Muscle layer of colon (tissue), 2 donors: ENCODE data around the gene TSPYL6.
"Not testable (repeated sequence)": the region's sequence is repeated elsewhere in the genome, so short reads cannot be mapped to it uniquely, and the experiment has no call there.

Experiments used
- H3K27ac ChIP-seq: one replicate; pipeline ENCODE4 v1.7.0; 2013; ENCODE audit warnings: low read depth, mild to moderate bottlenecking, low read length, moderate library complexity
- H3K27me3 ChIP-seq, 2 donors: one replicate each; pipeline ENCODE4 v1.7.0; 2013; ENCODE audit warnings: low read length in 2 of 2, mild to moderate bottlenecking in 2 of 2; ENCODE audit not compliant: insufficient read depth in 2 of 2, control insufficient read depth in 1 of 2
- H3K36me3 ChIP-seq: one replicate; pipeline ENCODE4 v1.7.0; 2013; ENCODE audit warnings: mild to moderate bottlenecking, low read length; ENCODE audit not compliant: insufficient read depth
- H3K4me1 ChIP-seq: one replicate; pipeline ENCODE4 v1.7.0; 2013; ENCODE audit warnings: mild to moderate bottlenecking, low read length; ENCODE audit not compliant: insufficient read depth
- H3K4me3 ChIP-seq, 2 donors: one replicate each; pipeline ENCODE4 v1.7.0; 2013; ENCODE audit warnings: low read length in 2 of 2, low read depth in 1 of 2, mild to moderate bottlenecking in 1 of 2, moderate library complexity in 1 of 2
- H3K9ac ChIP-seq: one replicate; pipeline ENCODE4 v1.7.0; 2013; ENCODE audit warnings: low read length
- H3K9me3 ChIP-seq: one replicate; pipeline ENCODE4 v1.7.0; 2013; ENCODE audit warnings: mild to moderate bottlenecking, low read length
- donor health status: abdominal sarcoma.
- donor health status: Adenocarcinoma of cecum.

Gene TSPYL6

DNA sequence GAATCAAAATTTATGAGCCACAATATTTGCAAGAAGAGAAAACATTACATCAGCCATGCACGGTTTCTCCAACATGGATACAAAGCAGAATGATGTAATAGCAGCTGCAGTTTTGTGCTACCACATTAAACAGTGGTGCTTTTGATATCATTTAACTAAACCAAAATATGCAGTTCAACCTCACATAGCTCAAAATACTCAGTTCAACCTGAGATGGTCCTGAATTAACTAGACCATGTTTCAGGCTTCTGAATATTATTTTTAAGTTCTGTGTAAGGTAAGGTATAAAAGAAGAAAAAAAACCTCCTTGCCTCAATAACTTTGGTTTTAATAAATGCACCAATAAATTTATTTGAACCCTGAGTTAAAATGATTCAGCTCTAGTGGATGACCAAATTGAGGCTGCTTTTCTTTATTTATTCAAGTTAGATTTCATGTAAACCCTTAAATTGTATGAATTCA, 18.8 kb upstream of the TSPYL6 start:
- H3K9me3 ChIP-seq = no peaks in the 10 kb centered on the region
- no peaks in the 10 kb centered on the region for H3K36me3 ChIP-seq
- H3K27me3 ChIP-seq = no peaks in the 10 kb centered on the region
- no peak overlapping the region for H3K4me3 ChIP-seq
- H3K9ac ChIP-seq = no peak overlapping the region
- H3K27ac ChIP-seq = no peak overlapping the region
- no peaks in the 10 kb centered on the region for H3K4me1 ChIP-seq

DNA sequence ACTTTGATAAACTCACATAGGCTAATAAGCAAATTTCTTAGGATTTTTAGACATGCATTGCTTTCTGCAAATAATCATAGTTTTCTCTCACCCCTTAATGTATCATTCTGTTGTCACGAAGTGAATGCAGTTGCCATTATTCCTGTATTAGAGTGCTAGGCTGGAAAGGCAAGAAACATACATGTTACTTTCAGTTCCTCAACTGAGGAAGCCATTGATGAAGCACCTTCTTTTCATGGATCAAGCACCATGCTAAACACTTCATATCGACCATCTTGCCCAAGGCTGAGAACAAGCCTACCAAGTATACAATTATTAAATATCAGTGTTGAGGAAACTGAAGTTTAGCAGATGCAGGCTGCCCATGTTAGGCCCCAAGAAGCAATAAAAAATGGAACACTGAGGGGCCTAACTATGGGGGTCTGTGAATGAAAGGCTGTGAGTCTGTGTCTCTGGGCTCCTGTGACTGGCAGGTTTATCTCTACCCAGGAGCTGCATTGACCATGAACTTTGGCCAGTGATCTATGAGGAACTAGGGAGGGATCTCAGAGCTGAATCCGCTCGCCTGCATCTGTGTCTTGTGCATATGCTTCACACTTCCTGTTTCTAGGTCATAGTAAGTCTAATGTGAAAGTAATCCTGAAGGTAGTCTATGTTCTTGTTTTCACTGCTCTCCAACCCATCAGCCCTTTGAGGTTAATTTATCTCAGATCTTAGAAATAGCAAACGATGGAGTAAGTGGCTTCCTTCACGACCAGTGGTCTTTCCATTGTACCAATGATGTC, 16.0 kb upstream of the TSPYL6 start:
- H3K9me3 ChIP-seq = no peaks in the 10 kb centered on the region
- H3K9ac ChIP-seq = no peak overlapping the region
- no peak overlapping the region for H3K27ac ChIP-seq
- H3K27me3 ChIP-seq = no peaks in the 10 kb centered on the region
- H3K4me1 ChIP-seq = no peaks in the 10 kb centered on the region
- H3K4me3 ChIP-seq = no peak overlapping the region
- no peaks in the 10 kb centered on the region for H3K36me3 ChIP-seq

DNA sequence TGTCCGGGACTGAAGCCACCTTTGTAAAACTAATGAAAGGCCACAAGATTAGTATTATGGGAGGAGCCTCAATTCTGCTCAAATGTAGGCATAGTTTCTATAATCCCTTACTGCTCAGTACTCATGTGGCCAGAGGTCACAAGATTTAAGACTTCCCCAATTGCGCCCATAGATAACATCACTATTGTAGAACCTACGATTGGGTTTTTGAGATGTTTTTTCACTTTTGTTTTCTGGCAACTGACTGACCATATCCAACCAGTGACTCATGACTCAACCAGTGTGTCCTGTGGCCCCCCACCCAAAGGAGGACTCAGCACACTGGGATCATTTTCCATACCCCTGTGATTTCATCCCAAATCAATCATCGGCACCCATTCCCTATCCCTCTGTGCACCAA, 15.2 kb upstream of the TSPYL6 start:
- Histone ChIP-seq H3K27ac (no peak overlapping the region), H3K4me3 (no peak overlapping the region), H3K4me1 (no peaks in the 10 kb centered on the region), H3K9me3 (no peaks in the 10 kb centered on the region), H3K27me3 (no peaks in the 10 kb centered on the region), H3K36me3 (no peaks in the 10 kb centered on the region), H3K9ac (no peak overlapping the region)

DNA sequence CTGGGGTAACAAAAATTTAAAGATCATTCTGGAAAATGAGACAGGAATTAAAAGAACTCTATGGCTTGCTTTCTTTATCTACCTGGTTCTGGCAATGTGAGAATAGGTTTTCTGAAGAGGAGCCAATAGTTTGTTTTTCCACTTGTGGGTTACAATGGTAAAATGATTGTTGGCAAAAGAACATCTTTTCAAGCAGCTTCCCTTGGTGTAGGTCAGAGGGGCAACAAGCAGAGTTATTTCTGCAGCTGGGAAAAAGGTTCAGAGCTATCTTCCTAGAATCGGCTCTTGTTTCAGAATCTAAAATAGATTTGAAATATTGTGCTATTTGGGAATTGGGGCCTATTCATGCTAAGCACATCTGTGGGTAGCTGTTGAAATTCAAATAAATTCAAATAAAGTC, 11.5 kb upstream of the TSPYL6 start:
- Histone ChIP-seq H3K36me3 (no peaks in the 10 kb centered on the region), H3K9me3 (no peaks in the 10 kb centered on the region), H3K4me1 (no peaks in the 10 kb centered on the region), H3K4me3 (no peak overlapping the region), H3K27ac (no peak overlapping the region), H3K9ac (no peak overlapping the region), H3K27me3 (no peaks in the 10 kb centered on the region)

DNA sequence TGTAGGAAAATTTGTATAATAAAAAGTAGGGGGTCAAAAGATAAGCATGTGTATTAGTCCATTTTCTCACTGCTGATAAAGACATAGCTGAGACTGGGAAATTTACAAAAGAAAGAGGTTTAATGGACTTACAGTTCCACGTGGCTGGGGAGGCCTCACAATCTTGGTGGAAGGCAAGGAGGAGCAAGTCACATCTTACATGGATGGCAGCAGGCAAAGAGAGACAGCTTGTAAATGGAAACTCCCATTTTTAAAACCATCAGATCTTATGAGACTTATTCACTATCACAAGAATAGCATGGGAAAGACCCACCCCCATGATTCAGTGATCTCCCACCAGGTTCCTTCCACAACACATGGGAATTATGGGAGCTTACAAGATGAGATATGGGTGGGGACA, 9.1 kb upstream of the TSPYL6 start:
- H3K27ac ChIP-seq, H3K4me1 ChIP-seq, H3K9ac ChIP-seq, H3K27me3 ChIP-seq, H3K36me3 ChIP-seq, H3K9me3 ChIP-seq, H3K4me3 ChIP-seq: not testable (repeated sequence)

DNA sequence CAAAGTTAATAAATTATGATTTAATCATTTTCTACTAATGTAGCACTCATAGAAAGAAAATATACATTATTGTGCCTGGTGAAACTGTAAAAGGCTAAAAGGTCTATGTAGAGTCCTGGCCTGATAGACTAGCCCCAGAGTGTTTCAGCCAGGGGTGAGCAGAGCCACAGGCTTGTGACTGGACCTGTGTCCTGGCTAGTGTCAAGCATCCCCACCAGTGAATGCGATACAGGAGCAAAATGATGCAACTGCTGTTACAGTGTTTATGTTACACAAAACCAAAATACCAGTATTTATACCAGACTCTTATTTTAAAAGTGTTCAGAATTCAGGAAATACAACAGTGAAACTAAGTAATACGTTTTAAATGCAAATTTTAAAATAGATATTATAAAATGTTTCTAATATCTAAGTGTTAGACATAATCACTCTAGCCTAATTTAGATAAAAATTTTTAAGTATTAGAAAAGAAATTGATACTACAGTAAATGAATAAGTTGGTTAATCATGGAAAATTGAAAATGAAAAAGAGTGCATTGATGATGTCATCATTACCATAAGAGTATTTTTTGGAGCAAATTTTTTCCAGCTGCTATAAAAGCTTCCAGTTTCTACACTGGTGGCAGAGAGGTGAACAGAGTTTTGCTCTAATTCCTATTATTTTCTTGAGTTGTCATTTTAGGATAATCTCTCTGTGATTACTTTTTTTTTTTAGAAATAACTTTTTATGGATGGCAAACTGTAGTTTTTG, 6.2 kb upstream of the TSPYL6 start:
- Histone ChIP-seq H3K27ac (no peak overlapping the region), H3K9ac (no peak overlapping the region), H3K9me3 (no peaks in the 10 kb centered on the region), H3K4me3 (no peak overlapping the region), H3K36me3 (no peaks in the 10 kb centered on the region), H3K4me1 (no peaks in the 10 kb centered on the region), H3K27me3 (no peaks in the 10 kb centered on the region)

DNA sequence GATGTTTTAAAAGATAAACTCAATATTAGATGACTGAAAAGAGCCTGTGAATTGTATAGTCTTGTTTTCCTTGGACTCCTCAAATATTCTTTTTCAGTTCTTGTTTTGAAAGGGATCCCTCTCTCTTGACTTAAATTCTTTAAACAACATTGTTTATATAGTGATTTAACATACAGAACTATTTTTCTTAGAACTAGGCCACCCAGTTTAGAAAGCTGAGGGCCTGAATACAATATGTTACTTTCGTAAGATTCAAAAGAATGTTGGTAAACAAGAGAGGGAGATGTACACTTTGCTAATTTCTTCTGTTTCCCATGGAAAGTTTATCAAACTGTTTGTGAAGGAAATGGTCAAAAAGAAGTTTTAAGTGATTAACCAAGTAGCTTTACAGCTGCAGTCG, 5.5 kb upstream of the TSPYL6 start:
- H3K4me3 ChIP-seq = no peak overlapping the region
- no peak overlapping the region for H3K27ac ChIP-seq
- H3K36me3 ChIP-seq = no peaks in the 10 kb centered on the region
- H3K9ac ChIP-seq = no peak overlapping the region
- no peaks in the 10 kb centered on the region for H3K27me3 ChIP-seq
- H3K9me3 ChIP-seq = no peaks in the 10 kb centered on the region
- H3K4me1 ChIP-seq = no peaks in the 10 kb centered on the region

DNA sequence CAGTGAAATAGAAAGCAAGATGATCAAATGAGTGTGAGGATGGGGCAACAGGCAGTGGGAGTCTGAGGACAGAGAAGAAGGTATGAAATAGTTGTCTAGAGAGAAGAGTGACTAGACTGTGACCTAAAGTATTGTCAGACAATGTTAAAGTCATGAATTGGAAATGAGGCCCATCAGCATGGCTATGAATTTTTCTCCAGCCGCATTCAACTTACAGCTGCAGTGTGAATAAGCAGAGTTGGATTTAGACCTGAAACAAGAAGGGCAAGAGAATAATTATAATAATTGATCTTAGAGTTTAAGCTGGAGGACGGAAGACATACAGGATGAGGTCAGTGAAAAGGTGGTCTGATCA, 4.2 kb upstream of the TSPYL6 start:
- no peaks in the 10 kb centered on the region for H3K27me3 ChIP-seq
- H3K9ac ChIP-seq = no peak overlapping the region
- no peak overlapping the region for H3K27ac ChIP-seq
- no peaks in the 10 kb centered on the region for H3K4me1 ChIP-seq
- no peak overlapping the region for H3K4me3 ChIP-seq
- no peaks in the 10 kb centered on the region for H3K9me3 ChIP-seq
- H3K36me3 ChIP-seq = no peaks in the 10 kb centered on the region

DNA sequence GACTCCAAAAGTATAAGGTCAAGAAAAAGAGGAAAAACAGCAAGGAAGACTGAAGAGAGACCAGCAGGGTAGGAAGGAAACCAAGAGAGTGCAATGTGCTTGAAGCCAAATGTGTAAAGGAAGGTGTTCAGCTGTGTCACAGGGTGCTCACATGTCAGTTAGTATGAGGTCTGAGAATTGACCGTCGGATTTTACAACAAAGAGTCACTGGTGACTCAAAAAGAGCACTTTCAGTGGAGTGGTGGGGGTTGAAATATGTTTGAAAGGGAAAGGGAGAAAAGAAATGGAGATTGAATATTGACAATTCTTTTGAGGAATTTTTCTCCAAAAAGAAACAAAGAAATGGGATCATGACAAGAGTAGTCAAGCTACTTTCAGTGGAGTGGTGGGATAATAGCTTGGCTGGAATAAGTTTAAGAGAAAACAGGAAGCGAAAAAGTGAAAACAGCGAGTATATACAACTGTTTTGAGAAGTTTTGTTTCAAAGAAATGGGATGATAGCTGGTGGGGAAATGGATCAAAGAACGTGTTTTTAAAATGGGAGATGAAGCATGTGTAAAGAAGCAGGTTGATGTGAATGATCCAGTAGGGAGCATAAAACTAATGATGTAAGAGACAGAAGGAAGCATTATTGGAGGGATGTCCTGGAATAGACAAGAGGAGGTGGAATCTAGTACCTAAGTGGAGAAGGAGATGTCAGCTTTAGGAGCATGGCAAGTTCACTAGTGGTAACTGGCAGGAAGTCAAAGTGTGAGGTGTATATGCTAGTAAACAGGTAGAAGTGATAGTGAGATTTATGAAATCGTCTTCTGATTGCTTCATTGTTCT, 3.6 kb upstream of the TSPYL6 start:
- Histone ChIP-seq H3K4me3 (no peak overlapping the region), H3K36me3 (no peaks in the 10 kb centered on the region), H3K27ac (no peak overlapping the region), H3K9ac (no peak overlapping the region), H3K4me1 (no peaks in the 10 kb centered on the region), H3K27me3 (no peaks in the 10 kb centered on the region), H3K9me3 (no peaks in the 10 kb centered on the region)

DNA sequence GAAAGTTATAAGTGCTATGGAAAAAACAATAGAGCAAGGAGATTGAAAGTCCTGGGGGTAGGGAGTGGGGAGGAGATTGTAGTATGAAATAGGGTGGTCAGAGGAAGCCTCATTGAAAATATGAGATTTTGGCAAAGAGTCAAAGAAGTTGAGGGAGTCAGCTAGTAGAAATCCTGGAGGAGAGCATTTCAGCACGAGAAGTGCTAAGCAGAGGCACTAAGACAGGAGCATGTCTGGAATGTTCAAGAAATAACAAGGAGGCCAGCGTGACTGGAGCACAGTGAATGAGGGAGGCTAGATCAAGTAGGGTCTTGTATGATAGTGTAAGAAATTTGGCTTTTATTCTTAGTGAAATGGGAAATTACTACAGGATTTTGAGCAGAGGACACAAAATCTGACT, 2.1 kb upstream of the TSPYL6 start:
- H3K4me1 ChIP-seq = no peaks in the 10 kb centered on the region
- H3K9ac ChIP-seq = no peak overlapping the region
- no peak overlapping the region for H3K4me3 ChIP-seq
- H3K9me3 ChIP-seq = no peaks in the 10 kb centered on the region
- no peak overlapping the region for H3K27ac ChIP-seq
- no peaks in the 10 kb centered on the region for H3K36me3 ChIP-seq
- no peaks in the 10 kb centered on the region for H3K27me3 ChIP-seq

DNA sequence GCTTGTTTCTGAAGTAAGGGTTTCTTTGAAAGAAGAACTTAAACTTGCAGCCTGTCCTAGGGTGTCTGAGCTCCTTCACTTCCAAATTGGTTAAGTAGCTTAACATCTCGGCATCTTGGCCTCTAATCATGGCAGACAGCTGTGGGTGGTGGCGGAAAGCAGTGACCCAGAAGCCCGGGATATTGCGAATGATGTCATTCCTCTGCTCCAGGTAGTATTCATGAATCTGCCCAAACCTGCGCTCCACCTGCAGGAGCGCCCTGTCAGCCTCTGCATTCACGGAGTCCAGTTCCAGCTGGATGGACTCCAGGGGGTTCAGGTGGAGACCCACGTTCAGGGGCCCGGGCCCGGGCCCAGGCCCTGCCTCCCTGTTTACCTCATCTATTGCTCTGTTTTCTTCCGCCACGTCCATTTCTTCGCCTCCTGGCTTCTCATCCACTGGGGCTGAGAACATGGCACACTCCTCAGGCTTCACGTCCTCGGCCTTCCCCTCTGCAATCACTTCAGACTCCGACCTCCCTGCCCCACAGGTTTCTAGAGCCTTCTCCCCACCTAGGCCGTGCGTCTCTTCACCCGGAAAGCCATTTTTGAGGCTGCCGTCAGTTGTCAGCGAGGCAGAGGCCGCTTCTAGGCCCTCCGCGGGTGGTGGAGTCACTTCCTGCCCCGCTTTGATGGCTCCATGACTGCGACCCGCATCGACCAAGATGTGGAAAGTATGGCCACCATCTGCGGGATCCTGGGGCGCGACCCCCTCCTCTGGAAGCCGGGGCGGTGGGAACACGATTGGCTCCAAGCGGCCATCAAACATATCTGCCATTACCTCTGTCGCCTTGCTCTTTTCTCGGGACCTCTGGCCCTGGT, 569 bp downstream of the TSPYL6 start:
- H3K27me3 ChIP-seq = no peaks in the 10 kb centered on the region
- H3K4me3 ChIP-seq = no peak overlapping the region
- H3K4me1 ChIP-seq = no peaks in the 10 kb centered on the region
- H3K36me3 ChIP-seq = no peaks in the 10 kb centered on the region
- no peak overlapping the region for H3K27ac ChIP-seq
- H3K9me3 ChIP-seq = no peaks in the 10 kb centered on the region
- H3K9ac ChIP-seq = no peak overlapping the region
